ENCODE data around the gene TRPM3.
"Not testable (repeated sequence)": the region's sequence is repeated elsewhere in the genome, so short reads cannot be mapped to it uniquely, and the experiment has no call there.

Gene TRPM3

DNA sequence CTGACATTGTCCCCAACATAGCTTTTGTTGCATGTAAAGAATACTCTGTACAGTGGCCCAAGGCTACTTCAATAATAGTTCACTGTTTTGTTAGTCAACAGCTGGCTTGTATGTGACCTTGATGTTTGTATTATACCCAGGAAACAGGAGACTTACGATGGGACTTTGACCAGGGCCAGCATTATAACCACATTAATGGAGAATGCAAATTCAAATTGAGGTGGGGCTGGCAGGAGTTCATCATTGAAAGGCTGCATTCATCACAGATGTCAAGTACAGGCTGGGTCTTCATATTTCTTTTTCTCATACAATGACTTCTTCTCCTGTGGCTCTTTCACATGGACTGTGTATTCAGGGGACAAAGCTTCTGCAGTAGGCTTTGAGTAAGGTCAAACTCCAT, 414.6 kb downstream of the TRPM3 start:
- DNase-seq, result not testable (repeated sequence)

DNA sequence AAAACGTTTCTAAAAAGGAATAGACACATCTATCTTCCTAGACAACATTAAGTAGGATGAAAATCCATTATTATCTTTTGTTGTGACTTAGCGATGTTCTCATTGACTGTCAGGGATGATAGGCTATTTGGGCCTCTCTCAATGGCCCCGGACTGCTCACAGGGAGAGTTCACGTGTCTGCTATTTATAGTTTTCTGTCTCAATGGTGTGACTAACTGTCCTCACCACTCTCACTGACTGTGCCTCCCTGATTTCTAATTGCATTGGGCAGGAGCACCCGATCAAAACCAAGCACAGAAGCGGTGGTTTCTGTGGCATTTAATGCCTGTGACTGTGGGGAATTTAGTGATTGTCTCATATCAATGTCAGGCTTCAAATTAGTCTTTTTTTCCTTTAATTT, 420.3 kb downstream of the TRPM3 start:
- DNase-seq, result no peak

DNA sequence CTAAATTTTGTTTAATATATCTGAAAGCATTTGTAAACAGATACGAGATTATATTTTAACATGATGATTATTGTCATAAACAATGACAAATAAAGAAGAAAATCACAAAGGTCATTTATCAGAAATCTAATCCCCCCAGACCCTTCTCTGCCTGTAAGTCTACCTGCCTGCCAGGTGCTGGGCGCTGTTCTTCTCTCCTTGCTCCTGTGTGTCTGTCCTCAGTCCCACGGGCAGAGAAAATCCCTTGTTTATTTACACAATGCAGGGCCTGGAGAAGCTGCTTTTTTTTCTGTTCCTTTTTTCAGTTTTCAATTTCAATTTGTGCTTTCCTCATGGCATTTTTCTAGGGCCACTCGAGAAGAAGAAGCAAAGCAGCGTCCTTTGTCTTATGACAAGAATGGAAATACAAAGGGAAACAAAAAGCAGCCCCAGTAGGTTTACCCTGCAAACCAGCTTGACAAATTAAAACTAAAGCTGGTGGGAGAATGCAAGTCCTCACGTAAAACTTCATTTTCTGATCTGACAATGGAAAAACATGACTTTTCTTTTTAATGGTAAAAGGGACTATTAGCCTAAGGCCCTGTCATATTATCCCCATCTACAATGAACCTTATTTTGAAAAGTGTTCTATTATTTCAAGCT, 424.6 kb downstream of the TRPM3 start:
- no peak for DNase-seq

DNA sequence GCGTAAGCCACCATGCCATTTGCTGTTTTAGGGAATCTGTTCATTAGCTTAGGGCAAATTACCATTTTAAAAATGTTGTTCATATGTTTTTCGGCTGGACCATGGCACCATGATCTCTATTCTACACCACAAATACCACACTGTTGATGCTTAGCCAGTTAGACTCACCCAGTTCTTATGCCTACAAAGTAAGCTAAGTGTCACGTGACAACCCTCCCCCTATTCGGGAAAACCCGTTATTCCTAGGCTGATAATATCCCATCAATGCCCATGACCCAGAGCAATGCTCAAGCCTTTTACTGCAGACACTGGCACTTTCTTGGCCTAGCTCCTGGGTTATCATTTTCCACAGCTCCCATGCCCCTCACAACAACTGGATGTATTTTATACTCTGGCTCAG, 426.7 kb downstream of the TRPM3 start:
- DNase-seq, result no peak

DNA sequence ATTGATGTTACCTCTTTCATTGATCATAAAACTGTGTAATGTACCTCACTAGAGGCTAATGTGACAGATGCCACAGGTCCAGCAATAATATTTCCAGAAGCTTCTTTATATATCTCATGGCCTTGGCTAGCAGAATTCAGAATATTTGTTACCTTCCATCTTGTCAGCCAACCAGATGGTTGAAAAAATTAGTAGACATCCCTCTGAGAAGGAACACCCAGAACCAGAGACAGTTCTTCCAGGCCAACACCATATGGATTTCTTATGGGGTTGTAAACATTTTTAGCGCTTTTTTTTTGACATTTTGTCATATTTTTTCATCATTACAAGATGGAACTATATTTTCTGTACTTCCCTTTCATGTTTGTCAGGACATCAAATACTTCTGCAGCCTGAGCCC, 428.2 kb downstream of the TRPM3 start:
- no peak for DNase-seq

DNA sequence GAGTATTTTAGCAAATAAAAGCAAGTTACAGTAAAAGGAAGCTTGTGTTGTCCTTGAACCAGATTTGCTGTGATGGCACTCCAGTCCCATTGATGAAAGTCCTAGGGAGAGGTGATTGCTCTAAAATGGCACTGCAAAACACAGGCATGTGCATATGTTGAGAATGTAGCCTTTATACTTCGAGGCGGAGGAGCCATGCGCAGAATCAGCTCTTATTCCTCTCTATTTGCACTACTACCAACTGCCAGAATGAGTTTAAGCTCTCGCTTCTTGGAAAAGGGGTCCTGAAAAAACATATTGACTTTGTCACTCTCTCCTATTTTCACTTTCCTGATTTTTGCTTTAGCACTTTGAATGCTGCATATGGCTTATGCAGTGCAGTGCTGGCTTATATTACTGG, 429.0 kb downstream of the TRPM3 start:
- DNase-seq, result no peak

DNA sequence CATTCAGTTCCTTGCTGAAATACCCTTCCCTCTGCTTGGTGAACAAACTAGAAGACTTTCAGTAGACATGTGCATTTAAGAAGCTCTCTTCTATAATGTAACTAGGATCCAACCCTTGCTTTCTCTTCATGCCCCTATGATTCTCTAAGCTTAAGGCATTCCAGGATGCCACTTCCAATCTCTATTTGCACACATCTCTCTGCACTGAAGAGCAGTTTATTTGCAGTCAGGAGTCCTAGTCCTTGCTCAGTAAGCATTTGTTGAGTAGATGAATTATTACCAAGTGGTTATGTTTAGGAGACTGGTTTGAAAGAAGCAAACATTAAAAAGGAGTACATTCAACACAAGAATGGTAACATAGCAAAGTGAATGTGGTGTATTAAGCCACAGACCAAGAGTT, 432.7 kb downstream of the TRPM3 start:
- no peak for DNase-seq

DNA sequence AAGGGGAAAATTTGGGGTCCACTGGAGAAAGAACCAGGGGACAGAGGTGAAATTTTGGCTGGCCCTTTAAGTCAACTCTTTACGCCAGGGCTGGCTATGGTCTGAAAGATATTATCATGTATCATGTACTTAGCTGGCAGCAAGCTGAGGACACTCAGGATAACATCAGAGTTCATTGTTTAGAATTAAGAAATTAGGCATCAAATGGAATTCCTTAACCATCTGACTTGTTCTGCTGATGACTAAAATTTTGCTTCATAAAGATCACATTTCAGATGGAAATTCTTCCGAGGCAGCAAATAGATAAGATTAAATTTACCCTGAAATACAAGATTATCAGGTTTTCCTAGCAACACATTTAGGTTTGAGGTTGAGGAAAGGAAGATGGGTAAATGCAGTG, 437.6 kb downstream of the TRPM3 start:
- DNase-seq, result no peak

DNA sequence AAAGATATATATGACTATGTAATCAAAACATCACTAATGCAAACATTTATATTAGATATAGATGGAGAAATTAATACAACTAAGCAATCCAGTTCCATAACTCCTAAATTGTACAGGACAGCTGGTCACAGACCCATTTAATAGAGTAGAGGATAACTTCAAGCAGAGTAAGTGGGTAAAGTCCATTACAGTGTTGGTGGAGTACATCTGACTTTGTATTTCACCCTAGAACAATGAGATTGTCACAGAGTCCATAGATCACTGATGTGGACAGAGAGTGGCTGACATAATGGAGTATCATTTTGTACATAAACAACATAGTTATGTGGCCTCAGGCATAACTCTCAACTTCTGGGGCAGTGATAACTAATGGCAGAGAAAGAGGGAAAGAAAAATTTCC, 439.1 kb downstream of the TRPM3 start:
- DNase-seq, result no peak

DNA sequence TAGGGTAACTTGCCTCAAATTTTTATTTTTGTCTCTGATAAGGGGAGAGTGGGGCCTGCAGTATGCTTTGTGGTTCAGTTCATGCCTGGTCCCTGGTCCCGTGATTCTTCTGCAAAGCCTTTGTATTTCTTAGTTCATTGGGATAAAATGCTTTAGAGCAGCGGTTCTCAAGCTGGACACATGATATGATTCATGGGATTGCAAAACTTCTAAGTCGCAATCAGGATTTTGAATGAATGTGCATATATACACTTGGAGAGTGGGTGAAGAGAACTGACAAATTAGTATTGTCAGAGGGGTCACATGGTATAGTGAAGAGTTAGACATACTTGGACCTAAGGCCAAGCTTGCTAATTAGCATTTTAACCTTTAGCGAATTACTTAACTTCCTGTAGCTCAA, 441.6 kb downstream of the TRPM3 start:
- no peak for DNase-seq

DNA sequence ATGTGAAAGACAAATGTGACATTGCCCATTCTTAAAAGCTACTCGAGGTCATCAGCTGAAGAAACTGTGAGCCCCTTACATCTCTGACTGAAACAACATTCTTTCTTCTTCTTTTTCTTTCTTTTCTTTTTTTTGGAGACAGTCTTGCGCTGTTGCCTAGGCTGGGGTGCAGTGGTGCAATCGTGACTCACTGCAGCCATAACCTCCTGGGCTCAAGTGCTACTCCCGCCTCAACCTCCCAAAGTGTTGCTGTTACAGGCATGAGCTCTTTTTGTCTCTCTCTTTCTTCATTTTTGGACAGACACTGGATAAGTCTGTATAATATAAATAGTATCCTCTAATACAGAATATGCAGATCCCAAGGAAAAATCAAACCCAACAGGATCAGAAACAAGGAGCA, 443.3 kb downstream of the TRPM3 start:
- DNase-seq, result no peak

DNA sequence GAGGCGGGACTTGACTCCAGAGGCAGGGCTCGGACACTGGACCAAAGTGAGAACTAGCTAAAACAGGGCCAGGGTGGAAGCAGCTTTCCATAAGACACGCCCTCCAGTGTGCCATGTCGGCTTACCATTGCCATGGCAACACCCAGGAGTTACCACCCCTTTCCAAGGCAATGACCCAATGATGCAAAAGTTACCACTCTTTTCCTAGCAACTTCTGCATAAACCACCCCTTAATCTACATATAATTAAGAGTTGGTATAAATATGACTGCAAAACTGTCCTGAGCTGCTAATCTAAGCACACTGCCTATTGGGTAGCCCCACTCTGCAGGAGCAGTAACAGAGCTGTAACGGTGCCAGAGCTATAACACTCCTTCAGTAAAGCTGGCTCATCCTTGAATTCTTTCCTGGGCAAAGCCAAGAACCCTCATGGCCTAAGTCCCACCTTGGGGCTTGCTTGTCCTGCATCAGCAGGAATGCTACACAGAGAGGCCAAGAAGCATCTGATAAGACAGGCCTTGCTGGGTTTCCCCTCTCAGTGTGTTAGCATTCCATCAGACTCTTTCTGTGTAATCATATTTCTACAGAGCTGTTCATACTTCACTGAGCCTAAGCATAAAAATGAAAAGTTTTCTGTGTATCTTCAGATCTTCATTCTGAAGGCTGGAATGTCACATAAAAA, 444.2 kb downstream of the TRPM3 start:
- DNase-seq, result no peak

DNA sequence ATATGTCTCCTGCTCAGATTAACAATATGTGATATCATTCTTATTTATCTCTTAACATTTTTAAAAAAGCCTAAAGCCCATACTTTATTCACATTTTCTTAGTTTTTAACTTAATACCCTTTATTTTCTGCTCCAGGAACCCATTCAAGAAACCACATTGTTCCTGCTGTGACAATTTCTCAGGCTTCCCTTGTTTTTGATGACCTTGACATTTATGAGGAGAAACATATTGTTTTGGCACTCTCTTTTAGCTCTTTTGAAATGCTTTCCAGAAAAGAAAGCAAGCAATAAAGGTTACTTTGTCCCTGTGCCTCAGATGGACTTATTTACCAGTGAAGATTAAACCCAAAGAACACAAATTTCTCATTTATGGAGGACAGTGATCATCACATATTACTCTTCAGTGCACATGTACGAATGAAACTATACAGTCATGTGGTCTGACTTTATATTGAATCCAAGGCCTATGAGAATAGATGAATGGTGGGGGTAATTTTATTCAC, 445.5 kb downstream of the TRPM3 start:
- no peak for DNase-seq

DNA sequence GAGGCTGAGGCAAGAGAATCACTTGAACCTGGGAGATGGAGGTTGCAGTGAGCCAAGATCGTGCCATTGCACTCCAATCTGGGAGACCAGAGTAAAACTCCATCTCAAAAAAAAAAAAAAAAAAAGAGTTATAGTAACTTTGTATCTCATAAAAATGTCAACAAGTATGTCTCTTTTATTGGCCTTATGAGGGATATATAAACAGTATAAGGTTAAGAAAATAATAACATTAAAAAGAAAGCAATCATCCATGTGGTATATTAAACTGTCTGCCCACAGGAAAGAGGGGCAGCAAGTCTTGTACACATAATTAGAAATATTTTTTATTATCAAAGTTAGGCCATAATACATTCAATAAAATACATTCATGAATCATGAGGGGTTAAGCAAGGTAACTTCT, 447.6 kb downstream of the TRPM3 start:
- DNase-seq, result no peak

DNA sequence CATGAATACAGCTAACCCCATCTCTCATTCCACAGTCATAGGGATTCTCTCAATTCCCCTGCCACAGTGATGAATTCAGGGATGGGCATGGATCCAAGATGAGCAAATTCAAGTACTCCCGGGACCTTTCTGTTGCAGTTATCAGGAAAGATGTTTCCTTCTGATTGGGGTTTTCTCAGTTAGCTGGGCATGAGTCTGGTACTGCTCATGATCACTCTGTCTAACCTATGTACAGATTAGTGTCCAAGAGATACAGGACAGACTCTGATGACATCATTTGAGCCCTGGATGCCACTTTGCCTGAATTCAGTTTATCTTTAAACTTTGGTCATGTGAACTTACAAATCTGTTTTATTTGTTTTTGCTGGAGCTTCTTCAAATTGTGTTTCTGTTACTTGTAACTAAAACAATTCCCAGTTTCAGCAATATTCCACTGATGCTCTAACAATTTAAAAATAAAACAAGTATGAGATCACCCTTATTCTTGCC, 449.2 kb downstream of the TRPM3 start:
- DNase-seq, result no peak

DNA sequence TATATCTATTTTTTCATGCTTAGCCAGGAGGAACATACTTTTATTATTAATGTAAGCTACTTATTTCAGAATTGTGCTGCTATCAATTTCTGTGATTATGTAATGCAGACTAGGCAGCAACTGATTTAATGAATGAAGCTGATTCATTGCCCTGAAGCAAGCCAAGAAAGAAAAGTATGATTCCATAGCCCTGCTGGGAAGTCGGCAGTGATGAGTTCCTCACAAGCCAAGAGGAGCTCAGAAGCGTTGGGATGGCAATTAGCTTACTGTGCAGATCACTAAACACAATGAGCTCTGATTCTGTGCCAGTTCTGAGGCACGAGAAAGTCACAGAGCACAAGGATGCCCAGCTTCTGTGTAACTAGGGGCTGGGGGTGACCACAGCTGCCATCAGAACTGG, 452.7 kb downstream of the TRPM3 start:
- DNase-seq, result no peak

DNA sequence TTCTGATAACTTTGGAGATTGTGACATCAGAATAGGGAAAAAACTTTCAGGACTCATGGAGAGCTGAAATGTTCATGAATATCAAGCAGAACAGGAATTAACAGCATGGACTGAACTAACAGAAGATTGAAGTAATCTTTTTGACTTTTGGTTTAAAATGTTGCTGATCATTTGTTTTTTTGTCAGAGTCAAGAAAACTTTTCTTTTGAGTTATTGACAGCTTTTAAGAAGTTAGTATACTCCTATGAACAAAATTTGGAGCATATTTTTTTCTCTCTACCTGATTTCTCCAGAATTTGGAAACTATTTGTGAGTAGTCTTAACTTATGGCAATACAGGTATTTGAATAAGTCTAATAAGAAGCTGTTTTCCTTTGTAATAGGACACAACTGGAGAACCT, 462.7 kb downstream of the TRPM3 start:
- no peak for DNase-seq

DNA sequence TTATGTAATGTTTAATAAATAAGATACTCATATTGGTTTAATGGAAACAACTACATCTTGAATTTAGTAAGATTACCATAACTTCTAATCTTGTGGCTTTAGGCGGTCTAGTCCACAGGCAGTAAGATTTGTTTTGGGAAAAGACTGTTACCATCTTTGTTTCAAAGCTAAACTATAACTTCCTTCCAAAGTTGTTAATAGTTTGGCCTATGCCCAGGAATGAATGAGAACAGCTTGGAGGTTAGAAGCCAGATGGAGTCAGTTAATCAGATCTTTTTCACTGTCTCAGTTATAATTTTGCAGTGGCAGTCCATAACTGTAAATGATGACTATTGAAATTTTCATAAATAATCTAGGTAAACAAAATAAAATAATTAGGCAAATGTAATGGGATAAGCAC, 465.1 kb downstream of the TRPM3 start:
- no peak for DNase-seq

DNA sequence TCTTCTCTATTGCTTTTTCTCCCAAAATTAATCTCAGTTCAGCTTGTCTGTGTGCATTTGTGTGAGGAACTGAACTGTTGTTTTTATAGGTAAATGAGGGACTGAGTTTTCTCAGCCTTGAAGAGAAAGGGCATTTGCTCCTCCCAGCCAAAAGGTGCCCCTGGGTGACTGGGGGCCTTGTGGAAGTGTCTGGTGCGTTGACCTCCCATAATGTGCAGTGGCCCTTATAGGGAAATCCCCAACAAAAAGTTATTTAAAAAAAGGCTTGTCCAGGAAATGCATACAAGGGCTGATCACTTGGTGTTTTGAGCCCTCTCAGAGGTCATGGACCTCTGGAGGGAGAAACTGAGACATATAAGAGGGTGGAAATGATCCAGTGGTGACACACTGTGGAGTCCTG, 467.3 kb downstream of the TRPM3 start:
- DNase-seq, result no peak

DNA sequence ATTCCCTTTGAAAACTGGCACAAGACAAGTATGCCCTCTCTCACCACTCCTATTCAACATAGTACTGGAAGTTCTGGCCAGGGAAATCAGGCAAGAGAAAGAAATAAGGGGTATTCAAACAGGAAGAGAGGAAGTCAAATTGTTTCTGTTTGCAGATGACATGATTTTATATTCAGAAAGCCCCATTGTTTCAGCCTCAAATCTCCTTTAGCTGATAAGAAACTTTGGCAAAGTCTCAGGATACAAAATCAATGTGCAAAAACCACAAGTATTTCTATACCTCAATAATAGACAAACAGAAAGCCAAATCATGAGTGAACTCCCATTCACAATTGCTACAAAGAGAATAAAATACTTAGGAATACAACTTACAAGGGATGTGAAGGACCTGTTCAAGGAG, 476.8 kb downstream of the TRPM3 start:
- DNase-seq, result not testable (repeated sequence)

DNA sequence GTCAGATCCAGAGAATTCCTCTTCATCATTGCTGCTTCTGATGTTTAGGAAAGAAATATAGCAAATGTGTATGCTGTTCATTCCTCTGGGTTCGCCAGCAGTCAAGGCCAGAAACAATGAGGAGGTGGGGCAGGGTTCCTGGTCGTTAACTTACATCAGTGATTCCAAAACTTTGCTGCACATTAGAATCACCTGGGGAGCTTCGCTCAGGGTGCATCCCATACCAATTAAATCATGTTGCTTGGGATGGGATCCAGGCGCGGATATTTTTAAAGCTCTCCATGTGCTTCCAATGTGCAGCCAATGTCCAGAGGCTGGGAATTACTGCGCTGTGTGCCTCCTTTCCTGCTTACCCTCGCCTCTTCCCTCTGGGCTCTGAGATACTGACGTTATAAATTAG, 479.1 kb downstream of the TRPM3 start:
- peak; percentile 71 for DNase-seq

DNA sequence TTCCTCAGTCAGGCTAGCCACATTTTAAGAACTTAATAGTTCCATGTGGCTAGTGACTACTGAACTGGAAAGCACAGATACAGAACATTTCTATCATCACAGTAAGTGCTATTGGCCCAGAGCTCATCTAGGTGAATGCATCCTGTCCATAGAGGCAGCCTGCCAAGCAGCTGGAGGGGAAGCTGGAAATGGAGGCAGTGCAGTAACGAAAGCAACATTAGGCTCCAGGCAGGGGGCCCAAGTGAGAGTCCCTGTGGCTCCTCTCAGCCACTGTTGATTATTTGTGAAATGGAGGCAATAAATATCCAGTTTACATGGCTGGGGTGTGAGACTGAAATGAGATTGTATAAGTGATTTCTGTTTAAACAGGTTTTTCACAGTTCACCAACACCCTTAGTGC, 479.8 kb downstream of the TRPM3 start:
- DNase-seq, result peak; percentile 71

DNA sequence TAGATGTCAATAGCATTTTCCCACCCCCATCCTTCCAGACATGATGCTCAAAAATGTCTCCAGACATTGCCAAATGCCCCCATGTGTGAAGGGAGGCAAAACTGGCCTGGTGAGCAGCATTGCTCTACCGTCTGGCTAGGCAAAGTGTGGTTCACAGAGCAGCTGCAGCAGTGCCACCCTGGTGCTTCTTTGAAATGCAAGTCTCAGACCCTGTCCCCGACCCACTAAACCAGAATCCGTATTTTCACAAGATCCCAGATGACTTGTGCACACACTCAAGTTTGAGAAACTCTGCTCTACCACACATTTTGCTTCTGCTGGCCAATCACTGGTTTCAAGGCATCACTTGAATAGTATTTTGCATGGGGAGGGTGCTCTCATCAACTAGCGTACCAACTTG, 480.4 kb downstream of the TRPM3 start:
- DNase-seq, result no peak

Data from right forelimb (tissue), 1 donor.